ENCODE results near the gene MARCHF10.

DNA sequence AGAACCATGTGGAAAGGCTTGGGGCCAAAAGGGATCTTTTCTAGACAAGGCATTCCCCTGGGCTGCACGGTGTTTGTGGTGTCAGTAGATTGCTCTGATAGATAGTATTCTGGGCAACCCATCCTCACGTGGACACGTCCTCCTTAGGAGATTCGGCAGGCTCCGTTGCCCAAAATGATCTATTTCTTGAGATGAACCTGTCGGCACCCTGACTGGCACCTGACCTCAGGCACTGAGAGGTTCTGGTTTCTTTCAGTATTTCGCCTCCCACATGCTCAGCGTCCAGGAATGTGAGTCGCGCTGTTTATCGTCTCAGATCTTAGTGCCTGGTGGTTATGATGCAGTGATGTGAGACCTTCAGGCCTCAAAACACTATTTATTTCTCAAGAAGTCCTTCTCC is 89.7 kb downstream of the MARCHF10 start:
- TF ChIP-seq, protein P1, sequence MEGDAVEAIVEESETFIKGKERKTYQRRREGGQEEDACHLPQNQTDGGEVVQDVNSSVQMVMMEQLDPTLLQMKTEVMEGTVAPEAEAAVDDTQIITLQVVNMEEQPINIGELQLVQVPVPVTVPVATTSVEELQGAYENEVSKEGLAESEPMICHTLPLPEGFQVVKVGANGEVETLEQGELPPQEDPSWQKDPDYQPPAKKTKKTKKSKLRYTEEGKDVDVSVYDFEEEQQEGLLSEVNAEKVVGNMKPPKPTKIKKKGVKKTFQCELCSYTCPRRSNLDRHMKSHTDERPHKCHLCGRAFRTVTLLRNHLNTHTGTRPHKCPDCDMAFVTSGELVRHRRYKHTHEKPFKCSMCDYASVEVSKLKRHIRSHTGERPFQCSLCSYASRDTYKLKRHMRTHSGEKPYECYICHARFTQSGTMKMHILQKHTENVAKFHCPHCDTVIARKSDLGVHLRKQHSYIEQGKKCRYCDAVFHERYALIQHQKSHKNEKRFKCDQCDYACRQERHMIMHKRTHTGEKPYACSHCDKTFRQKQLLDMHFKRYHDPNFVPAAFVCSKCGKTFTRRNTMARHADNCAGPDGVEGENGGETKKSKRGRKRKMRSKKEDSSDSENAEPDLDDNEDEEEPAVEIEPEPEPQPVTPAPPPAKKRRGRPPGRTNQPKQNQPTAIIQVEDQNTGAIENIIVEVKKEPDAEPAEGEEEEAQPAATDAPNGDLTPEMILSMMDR (conservative IDR thresholded peaks at IDR 0.05), result no peak
- no peak for TF ChIP-seq ZFX (IDR thresholded peaks at IDR 0.05)
